ENCODE measurements around the gene TRIM63. TPM values are rescaled to one million over a fixed set of nuclear protein-coding genes. Genes with fewer than 3 reads are reported as not detected.

Gene TRIM63
- total RNA-seq, 1 experiment from 2014 or later, result not detected

DNA sequence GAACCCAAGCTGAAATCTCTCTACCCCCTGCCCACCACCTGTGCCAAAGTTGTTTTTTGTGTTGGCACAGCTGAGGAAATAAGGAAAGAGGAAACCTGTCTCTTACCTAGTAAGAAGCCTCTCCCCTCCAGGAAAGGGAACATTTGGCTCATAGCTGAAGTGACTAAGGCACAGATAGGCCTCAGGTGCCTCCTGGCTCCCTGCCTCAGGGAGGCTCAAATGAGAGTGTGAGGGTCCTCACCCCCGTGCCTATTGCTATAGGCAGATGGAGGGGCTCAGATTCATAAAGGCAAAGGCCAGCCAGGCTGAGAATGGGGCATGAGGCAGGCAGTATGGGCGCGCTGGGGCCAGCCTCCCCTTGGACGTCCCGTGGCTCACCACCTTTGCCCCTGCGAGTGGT lies 29.0 kb downstream of the TRIM63 start:
- Histone ChIP-seq H3K27ac (ENCODE audit: low read length) (no peak overlapping the region), H3K79me2 (ENCODE audit: low read length) (no peaks in the 10 kb centered on the region), H4K20me1 (ENCODE audit: insufficient read depth, low read depth, low read length) (no peaks in the 10 kb centered on the region), H2AFZ (ENCODE audit: low read length) (no peak overlapping the region), H3K4me1 (ENCODE audit: low read length) (peaks cover 13% of the 10 kb centered on the region), H3K9ac (ENCODE audit: low read length) (no peak overlapping the region), H3K4me3 (ENCODE audit: low read length) (no peak overlapping the region), H3K27me3 (ENCODE audit: low read length) (no peaks in the 10 kb centered on the region), H3K36me3 (ENCODE audit: insufficient read depth, low read length) (no peaks in the 10 kb centered on the region), H3K9me3 (ENCODE audit: low read length) (no peaks in the 10 kb centered on the region), H3K9me2 (replicated peaks; ENCODE audit: insufficient read depth, low read length) (no peaks in the 10 kb centered on the region), H3K4me2 (ENCODE audit: low read depth, low read length, poor library complexity, severe bottlenecking) (no peak overlapping the region)
- DNase-seq, result no peak

DNA sequence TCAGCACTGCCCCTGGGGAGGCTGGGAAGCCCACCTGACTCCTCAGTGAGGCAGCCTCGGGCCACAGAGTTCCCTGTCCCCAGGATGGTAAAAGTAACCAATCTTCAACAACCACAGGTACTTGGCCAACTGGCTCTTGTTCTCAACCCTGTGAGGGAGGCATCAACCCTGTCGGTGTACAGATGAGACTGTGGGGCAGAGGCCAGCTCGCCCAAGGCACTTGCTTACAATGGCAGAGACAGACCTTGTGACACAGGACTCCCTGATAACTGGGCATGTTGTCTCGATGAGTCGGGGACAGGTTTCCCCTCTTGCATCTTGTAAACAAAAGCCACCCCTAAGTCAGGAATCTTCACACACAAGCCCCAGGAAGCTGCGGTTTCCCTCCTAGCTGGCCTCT lies 29.5 kb downstream of the TRIM63 start:
- H3K27ac ChIP-seq (ENCODE audit: low read length), result no peak overlapping the region
- H3K9me2 ChIP-seq (replicated peaks; ENCODE audit: insufficient read depth, low read length), result no peaks in the 10 kb centered on the region
- H4K20me1 ChIP-seq (ENCODE audit: insufficient read depth, low read depth, low read length), result no peaks in the 10 kb centered on the region
- H3K79me2 ChIP-seq (ENCODE audit: low read length), result no peaks in the 10 kb centered on the region
- no peaks in the 10 kb centered on the region for H3K36me3 ChIP-seq (ENCODE audit: insufficient read depth, low read length)
- no peak overlapping the region for H3K9ac ChIP-seq (ENCODE audit: low read length)
- H3K4me3 ChIP-seq (ENCODE audit: low read length), result no peak overlapping the region
- H3K27me3 ChIP-seq (ENCODE audit: low read length), result no peaks in the 10 kb centered on the region
- no peak for DNase-seq
- no peak overlapping the region for H3K4me2 ChIP-seq (ENCODE audit: low read depth, low read length, poor library complexity, severe bottlenecking)
- no peaks in the 10 kb centered on the region for H3K9me3 ChIP-seq (ENCODE audit: low read length)
- no peak overlapping the region for H2AFZ ChIP-seq (ENCODE audit: low read length)
- peaks cover 13% of the 10 kb centered on the region for H3K4me1 ChIP-seq (ENCODE audit: low read length)

DNA sequence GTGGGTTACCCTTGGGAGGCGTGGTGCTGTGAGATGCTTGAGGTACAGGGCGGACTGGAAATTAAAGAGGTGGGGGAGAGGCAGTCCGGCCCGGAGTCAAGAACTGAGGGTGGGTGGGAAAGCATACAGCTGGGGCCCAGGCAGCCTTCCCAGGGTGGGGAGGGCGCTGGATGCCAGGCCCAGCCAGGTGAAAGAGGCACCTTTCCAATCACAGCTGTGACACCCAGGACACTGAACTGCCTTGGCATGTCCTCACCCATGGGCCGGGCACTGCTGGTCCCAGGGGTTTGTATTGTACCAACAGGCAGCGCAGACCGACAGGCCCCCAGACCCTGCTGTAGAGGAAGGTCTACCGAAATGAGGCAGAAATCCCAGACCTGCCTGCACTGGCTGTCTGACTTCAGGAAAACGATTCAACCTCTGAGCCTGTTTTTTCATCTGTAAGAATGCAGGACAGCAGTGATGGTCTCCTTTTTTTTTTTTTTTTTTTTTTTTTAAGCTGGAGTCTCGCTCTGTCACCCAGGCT lies 30.6 kb downstream of the TRIM63 start:
- no peak for DNase-seq
- no peak overlapping the region for H3K27ac ChIP-seq (ENCODE audit: low read length)
- no peaks in the 10 kb centered on the region for H3K36me3 ChIP-seq (ENCODE audit: insufficient read depth, low read length)
- H3K4me1 ChIP-seq (ENCODE audit: low read length), result peaks cover 13% of the 10 kb centered on the region
- no peak overlapping the region for H3K4me3 ChIP-seq (ENCODE audit: low read length)
- H3K27me3 ChIP-seq (ENCODE audit: low read length), result no peaks in the 10 kb centered on the region
- H3K9me2 ChIP-seq (replicated peaks; ENCODE audit: insufficient read depth, low read length), result no peaks in the 10 kb centered on the region
- no peaks in the 10 kb centered on the region for H4K20me1 ChIP-seq (ENCODE audit: insufficient read depth, low read depth, low read length)
- H3K4me2 ChIP-seq (ENCODE audit: low read depth, low read length, poor library complexity, severe bottlenecking), result no peak overlapping the region
- H3K79me2 ChIP-seq (ENCODE audit: low read length), result no peaks in the 10 kb centered on the region
- H3K9ac ChIP-seq (ENCODE audit: low read length), result no peak overlapping the region
- H2AFZ ChIP-seq (ENCODE audit: low read length), result no peak overlapping the region
- H3K9me3 ChIP-seq (ENCODE audit: low read length), result no peaks in the 10 kb centered on the region

DNA sequence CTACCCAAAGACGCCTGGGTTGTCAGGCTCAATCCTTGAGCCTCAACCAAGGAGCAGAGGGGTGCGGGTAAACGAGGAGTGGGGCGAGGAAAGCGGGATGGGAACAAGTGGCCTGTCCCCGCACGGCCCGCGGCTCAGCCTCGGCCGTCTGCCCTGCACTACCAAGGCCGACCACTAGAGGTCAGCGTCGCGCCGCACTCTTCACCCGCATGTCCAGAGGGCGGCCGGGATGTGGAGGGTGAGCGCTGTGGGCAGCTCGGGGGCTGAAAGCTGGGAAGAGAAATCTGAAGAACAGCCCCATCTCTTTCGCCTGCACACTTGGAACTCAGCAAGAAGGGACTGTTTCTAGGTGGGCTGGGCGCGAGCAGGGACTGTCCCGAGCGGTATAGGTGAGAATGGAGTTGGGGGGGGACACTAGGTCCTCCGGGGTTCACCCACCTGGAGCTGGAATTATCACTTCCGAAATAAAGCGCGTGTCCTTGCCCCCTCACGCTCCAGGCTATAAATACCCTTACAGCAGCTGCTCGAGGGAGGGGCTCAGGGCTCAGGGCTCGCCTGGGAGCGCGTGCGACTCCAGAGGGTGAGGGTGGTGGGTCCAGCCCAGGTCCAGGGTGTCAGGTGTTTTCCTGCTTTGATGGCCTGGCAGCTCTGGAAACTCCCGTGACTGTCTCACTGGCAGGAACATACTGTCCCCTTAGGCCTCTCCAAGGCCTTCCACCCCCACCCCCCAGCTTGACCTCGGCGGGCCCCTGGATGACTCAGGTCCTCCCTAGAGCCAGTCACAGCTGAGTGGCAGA lies 31.3 kb downstream of the TRIM63 start:
- H3K4me3 ChIP-seq (ENCODE audit: low read length), result peak overlapping the region; percentile 70

DNA sequence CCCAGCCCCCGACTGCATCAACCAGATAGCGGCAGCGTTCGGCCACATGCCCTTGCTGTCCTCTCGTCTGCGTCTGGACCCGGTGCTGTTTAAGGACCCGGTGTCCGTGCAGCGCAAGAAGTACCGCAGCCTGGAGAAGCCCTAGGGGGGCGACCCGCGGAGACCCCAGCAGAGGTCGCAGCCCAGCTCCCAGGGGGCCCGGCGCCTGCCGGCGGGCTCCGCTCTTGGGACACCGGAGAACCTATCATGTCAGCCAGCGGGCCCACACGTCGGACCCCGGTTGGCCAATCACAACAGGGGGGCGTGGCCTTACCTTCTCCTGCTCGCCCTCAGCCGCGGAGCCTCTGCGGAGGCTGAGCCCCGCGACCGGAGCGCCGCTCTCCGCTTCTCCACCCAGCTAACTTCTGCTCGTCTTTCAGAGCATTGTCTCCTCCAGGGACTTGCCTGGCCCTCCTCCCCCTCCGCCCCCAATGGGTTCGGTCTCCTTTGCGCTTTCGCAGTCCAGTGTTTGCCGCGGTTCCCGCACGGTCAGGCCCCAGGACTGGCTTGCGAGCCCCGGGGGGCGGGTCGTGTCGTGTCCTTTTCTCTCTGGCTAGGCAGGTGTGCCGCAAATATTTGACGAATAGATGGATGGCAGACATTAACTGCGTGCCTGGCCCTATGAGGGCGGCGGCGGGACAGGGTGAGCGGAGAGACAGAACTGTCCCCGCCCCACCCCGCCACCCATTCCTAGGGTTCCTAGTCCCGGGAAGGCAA lies 32.0 kb downstream of the TRIM63 start:
- no peaks in the 10 kb centered on the region for H3K9me3 ChIP-seq (ENCODE audit: low read length)
- no peaks in the 10 kb centered on the region for H3K9me2 ChIP-seq (replicated peaks; ENCODE audit: insufficient read depth, low read length)
- H3K79me2 ChIP-seq (ENCODE audit: low read length), result no peaks in the 10 kb centered on the region
- peak overlapping the region; percentile 67 for H3K9ac ChIP-seq (ENCODE audit: low read length)
- H3K36me3 ChIP-seq (ENCODE audit: insufficient read depth, low read length), result no peaks in the 10 kb centered on the region
- H2AFZ ChIP-seq (ENCODE audit: low read length), result peak overlapping the region; percentile 90
- no peak overlapping the region for H3K27ac ChIP-seq (ENCODE audit: low read length)
- peaks cover 13% of the 10 kb centered on the region for H3K4me1 ChIP-seq (ENCODE audit: low read length)
- DNase-seq, result peak; percentile 95
- peak overlapping the region; percentile 70 for H3K4me3 ChIP-seq (ENCODE audit: low read length)
- no peaks in the 10 kb centered on the region for H4K20me1 ChIP-seq (ENCODE audit: insufficient read depth, low read depth, low read length)
- no peaks in the 10 kb centered on the region for H3K27me3 ChIP-seq (ENCODE audit: low read length)
- peak overlapping the region; percentile 81 for H3K4me2 ChIP-seq (ENCODE audit: low read depth, low read length, poor library complexity, severe bottlenecking)

More for the DNA sequence above, 31.3 kb downstream of the TRIM63 start:
- H4K20me1 ChIP-seq (ENCODE audit: insufficient read depth, low read depth, low read length), result no peaks in the 10 kb centered on the region
- H3K79me2 ChIP-seq (ENCODE audit: low read length), result no peaks in the 10 kb centered on the region
- H3K4me2 ChIP-seq (ENCODE audit: low read depth, low read length, poor library complexity, severe bottlenecking), result peak overlapping the region; percentile 81
- no peaks in the 10 kb centered on the region for H3K9me2 ChIP-seq (replicated peaks; ENCODE audit: insufficient read depth, low read length)
- H3K36me3 ChIP-seq (ENCODE audit: insufficient read depth, low read length), result no peaks in the 10 kb centered on the region
- peak overlapping the region; percentile 90 for H2AFZ ChIP-seq (ENCODE audit: low read length)
- DNase-seq, result peak; percentile 85
- no peaks in the 10 kb centered on the region for H3K9me3 ChIP-seq (ENCODE audit: low read length)
- H3K4me1 ChIP-seq (ENCODE audit: low read length), result peaks cover 13% of the 10 kb centered on the region
- H3K27ac ChIP-seq (ENCODE audit: low read length), result no peak overlapping the region
- H3K27me3 ChIP-seq (ENCODE audit: low read length), result no peaks in the 10 kb centered on the region
- peak overlapping the region; percentile 67 for H3K9ac ChIP-seq (ENCODE audit: low read length)

DNA sequence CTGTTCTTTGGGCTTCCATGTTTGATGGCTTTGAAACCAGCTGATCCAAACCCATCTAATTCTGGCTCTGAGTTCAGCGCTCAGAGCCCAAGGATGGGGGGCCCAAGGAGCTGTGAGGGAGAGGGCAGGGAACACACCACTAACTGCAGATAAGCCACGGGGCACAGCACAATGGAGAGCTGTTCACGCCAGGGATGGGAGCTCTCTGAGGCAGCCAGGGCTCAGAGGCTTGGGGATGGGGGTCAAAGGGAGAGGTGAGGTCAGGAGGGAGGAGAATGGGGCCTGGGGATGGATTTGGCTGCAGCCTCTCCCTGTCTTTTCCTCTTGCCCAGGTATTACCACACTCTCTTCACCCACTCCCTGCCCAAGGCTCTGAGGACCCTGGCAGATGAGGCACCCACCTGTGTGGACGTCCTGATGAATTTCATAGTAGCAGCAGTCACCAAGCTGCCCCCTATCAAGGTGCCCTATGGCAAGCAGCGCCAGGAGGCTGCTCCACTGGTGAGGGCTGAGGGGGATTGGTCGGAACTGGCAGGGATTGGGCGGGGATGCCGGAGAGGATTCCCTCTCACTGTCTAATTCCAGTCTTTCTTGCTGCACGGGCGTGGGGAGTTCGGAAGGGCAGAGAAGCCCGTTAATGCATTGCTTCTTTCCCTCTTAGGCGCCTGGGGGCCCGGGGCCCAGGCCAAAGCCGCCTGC lies 32.8 kb downstream of the TRIM63 start:
- H4K20me1 ChIP-seq (ENCODE audit: insufficient read depth, low read depth, low read length), result no peaks in the 10 kb centered on the region
- H3K36me3 ChIP-seq (ENCODE audit: insufficient read depth, low read length), result no peaks in the 10 kb centered on the region
- H3K9ac ChIP-seq (ENCODE audit: low read length), result no peak overlapping the region
- H3K27ac ChIP-seq (ENCODE audit: low read length), result no peak overlapping the region
- no peaks in the 10 kb centered on the region for H3K9me3 ChIP-seq (ENCODE audit: low read length)
- H3K4me3 ChIP-seq (ENCODE audit: low read length), result peak overlapping the region; percentile 70
- DNase-seq, result no peak
- H3K79me2 ChIP-seq (ENCODE audit: low read length), result no peaks in the 10 kb centered on the region
- H3K4me1 ChIP-seq (ENCODE audit: low read length), result peaks cover 13% of the 10 kb centered on the region
- H3K27me3 ChIP-seq (ENCODE audit: low read length), result no peaks in the 10 kb centered on the region
- no peak overlapping the region for H2AFZ ChIP-seq (ENCODE audit: low read length)
- H3K4me2 ChIP-seq (ENCODE audit: low read depth, low read length, poor library complexity, severe bottlenecking), result peak overlapping the region; percentile 81
- H3K9me2 ChIP-seq (replicated peaks; ENCODE audit: insufficient read depth, low read length), result no peaks in the 10 kb centered on the region

DNA sequence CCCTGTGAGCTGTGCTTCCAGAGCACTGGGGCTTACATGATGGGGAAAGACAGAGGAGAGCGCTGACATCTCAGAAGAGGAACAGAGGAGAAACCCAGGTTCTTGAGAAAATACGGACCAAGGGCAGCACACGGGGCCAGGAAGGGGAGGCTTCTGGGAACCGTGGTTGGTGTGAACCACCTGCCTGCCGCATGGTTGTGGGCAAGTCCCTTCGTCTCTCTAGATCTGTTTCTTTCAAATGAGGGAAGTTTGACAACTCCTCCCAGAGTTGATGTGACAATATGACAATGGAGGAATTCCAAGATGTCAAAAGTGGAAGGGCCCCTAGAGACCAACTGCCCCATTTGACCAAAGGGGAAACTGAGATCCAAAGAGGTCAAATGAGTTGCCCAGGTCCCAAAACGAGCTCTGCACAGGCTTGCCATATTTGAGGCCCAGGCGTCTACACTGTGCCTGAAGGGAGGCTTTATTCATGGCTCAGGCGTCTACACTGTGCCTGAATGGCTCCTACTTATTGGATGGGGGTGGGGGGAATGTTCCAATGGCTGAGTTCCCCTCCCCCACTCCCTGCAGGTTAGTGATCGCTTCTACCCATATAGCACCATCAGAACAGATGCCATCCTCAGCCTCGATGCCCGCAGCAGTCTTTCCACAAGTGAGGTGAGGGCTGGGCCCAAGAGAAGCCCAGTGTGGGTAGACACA lies 34.6 kb downstream of the TRIM63 start:
- Histone ChIP-seq H3K79me2 (ENCODE audit: low read length) (no peaks in the 10 kb centered on the region), H2AFZ (ENCODE audit: low read length) (no peak overlapping the region), H3K9ac (ENCODE audit: low read length) (no peak overlapping the region), H3K27ac (ENCODE audit: low read length) (no peak overlapping the region), H3K4me1 (ENCODE audit: low read length) (peaks cover 13% of the 10 kb centered on the region), H3K4me2 (ENCODE audit: low read depth, low read length, poor library complexity, severe bottlenecking) (no peak overlapping the region), H3K4me3 (ENCODE audit: low read length) (no peak overlapping the region), H3K9me2 (replicated peaks; ENCODE audit: insufficient read depth, low read length) (no peaks in the 10 kb centered on the region), H3K9me3 (ENCODE audit: low read length) (no peaks in the 10 kb centered on the region), H4K20me1 (ENCODE audit: insufficient read depth, low read depth, low read length) (no peaks in the 10 kb centered on the region), H3K36me3 (ENCODE audit: insufficient read depth, low read length) (no peaks in the 10 kb centered on the region), H3K27me3 (ENCODE audit: low read length) (no peaks in the 10 kb centered on the region)
- no peak for DNase-seq
